OCI-LY7 (cell line): ENCODE results near the gene PRKG1.

ENCODE experiments used
- CTCF ChIP-seq: fragments of 200-600 bp; sonication (generic); conservative IDR thresholded peaks from 2 replicates; pipeline ENCODE4 v1.5.1; 2014; ENCODE audit warnings: mild to moderate bottlenecking, antibody characterized with exemption, low read length, moderate library complexity, mixed read lengths
- EZH2phosphoT487 ChIP-seq: fragments of 200-600 bp; sonication (generic); IDR thresholded peaks from 2 replicates; pipeline ENCODE4 v1.6.1; 2018; ENCODE audit warnings: low read depth, borderline replicate concordance, mild to moderate bottlenecking, mixed run types, antibody characterized with exemption, low read length, moderate library complexity, mixed read lengths

- no peak for TF ChIP-seq CTCF
- no peak for TF ChIP-seq EZH2phosphoT487
Observed at GRCh38 chr10:51047857-51048256, 26.4 kb upstream of the PRKG1 start.
